Measurements from ENCODE around the gene RYR1.

DNA sequence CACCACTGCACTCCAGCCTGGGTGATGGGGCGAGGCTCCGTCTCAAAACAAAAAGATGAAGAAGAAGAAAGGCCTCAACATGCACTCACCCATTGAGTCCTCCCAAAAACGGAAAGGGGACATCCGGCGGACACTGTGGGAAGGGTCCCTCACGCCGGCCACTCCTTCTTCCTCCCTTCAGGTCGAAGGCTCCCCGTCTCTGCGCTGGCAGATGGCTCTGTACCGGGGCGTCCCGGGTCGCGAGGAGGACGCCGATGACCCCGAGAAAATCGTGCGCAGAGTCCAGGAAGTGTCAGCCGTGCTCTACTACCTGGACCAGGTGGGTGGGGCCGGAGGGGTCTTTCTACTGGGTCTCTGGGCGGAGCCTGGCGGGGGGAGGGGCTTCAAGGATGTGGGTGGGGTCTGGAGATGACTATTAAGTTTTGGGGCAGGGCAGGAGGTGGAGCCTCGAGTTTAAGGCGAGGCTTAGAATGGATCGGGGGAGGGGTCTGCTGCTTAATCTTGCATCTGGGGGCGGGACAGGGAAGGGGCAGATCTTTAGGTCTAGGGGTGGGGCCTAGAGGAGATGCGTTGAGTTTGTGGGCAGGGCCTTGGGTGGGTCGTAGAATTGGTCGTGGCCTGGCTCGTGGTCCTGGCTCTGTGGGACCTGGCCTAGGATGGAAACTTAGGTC is 94.1 kb downstream of the RYR1 start:
- TF ChIP-seq EZH2 (IDR thresholded peaks at IDR 0.05; ENCODE audit: insufficient read depth, low read length): no peak
- TF ChIP-seq, protein P1, sequence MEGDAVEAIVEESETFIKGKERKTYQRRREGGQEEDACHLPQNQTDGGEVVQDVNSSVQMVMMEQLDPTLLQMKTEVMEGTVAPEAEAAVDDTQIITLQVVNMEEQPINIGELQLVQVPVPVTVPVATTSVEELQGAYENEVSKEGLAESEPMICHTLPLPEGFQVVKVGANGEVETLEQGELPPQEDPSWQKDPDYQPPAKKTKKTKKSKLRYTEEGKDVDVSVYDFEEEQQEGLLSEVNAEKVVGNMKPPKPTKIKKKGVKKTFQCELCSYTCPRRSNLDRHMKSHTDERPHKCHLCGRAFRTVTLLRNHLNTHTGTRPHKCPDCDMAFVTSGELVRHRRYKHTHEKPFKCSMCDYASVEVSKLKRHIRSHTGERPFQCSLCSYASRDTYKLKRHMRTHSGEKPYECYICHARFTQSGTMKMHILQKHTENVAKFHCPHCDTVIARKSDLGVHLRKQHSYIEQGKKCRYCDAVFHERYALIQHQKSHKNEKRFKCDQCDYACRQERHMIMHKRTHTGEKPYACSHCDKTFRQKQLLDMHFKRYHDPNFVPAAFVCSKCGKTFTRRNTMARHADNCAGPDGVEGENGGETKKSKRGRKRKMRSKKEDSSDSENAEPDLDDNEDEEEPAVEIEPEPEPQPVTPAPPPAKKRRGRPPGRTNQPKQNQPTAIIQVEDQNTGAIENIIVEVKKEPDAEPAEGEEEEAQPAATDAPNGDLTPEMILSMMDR (IDR thresholded peaks at IDR 0.05; ENCODE audit: insufficient read depth, low read depth, low read length): no peak

All from astrocyte (in vitro differentiated cells and primary cell).